MCF 10A (cell line): Measurements from ENCODE around the gene PDE1A. TPM values are rescaled to one million over a fixed set of nuclear protein-coding genes. Genes with fewer than 3 reads are reported as not detected.

ENCODE experiments used
- BruUV-seq: library from RNA; stranded (reverse); fragments of 400-500 nt; replicated peaks from 2 replicates; lab custom pipeline; 2021; lab: Mats Ljungman, UMichigan
- CTCF ChIA-PET: fragments of 300-600 bp; sonication (Branson Sonifier 250); formaldehyde crosslinking; extraction: SDS; loops from one replicate; lab custom pipeline; 2021; ENCODE audit warnings: antibody characterized with exemption, inconsistent platforms; lab: Yijun Ruan, JAX
- POLR2A ChIA-PET: fragments of 300-600, 350-650 bp; sonication (Branson Sonifier 250); formaldehyde crosslinking; extraction: SDS; loops from one replicate; lab custom pipeline; 2020; ENCODE audit warnings: antibody characterized with exemption, inconsistent platforms; lab: Yijun Ruan, JAX
- DNase-seq: peaks from one replicate; pipeline ENCODE4 v3.0.0-alpha.2; 2018; ENCODE audit not compliant: unreplicated experiment
- H3K27ac Mint-ChIP-seq: one replicate; pipeline ENCODE4 v1.8.0; 2022; ENCODE audit warnings: mild to moderate bottlenecking, low read depth, mixed read lengths; ENCODE audit not compliant: unreplicated experiment
- H3K27me3 Mint-ChIP-seq: one replicate; pipeline ENCODE4 v1.8.0; 2022; ENCODE audit warnings: mixed read lengths; ENCODE audit not compliant: insufficient read depth, unreplicated experiment
- H3K36me3 Mint-ChIP-seq: one replicate; pipeline ENCODE4 v1.8.0; 2022; ENCODE audit warnings: mild to moderate bottlenecking, moderate library complexity, mixed read lengths; ENCODE audit not compliant: insufficient read depth, unreplicated experiment
- H3K4me1 Mint-ChIP-seq: one replicate; pipeline ENCODE4 v1.8.0; 2022; ENCODE audit warnings: mixed read lengths; ENCODE audit not compliant: insufficient read depth, unreplicated experiment
- H3K4me3 Mint-ChIP-seq: one replicate; pipeline ENCODE4 v1.8.0; 2022; ENCODE audit warnings: mild to moderate bottlenecking, moderate library complexity, mixed read lengths; ENCODE audit not compliant: unreplicated experiment
- H3K9me3 Mint-ChIP-seq: one replicate; pipeline ENCODE4 v1.8.0; 2022; ENCODE audit warnings: mixed read lengths; ENCODE audit not compliant: unreplicated experiment
- intact Hi-C: fragments of 100-400 bp; cut with micrococcal nuclease; formaldehyde crosslinking; loops from 2 replicates; pipeline ENCODE4 v1.14.1; 2022
- total RNA-seq: library from RNA; stranded (reverse); gene quantifications from 2 replicates; pipeline ENCODE4 v1.2.3, GENCODE V29; 2022
- TF ChIP-seq, protein P1 (sequence below): fragments of 200-600 bp; IDR thresholded peaks from one replicate; pipeline ENCODE4 v1.8.0; 2022; ENCODE audit warnings: antibody characterized with exemption, mild to moderate bottlenecking; ENCODE audit not compliant: unreplicated experiment

Gene PDE1A
- total RNA-seq, 1 experiment from 2014 or later: 0.30 TPM

DNA sequence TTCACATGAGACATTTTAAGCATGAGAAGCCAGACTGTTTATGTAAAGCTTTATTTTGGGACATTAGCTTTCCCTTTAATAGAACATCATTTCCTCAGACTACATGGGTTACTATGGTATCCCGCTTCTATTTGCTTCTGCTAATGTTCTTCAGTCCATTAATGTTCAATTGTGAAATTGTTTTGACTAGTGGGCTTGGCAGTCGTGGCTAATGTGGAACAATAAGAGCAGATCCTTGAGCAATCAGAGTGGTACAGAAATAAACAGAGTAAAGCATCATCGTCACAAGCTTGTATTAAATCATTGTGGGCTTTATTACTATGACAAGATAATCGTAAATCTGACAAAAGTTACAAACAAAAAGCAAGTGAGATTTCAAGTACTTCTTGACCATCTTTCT lies 60.2 kb downstream of the PDE1A start:
- no peaks in the 10 kb centered on the region for H3K36me3 Mint-ChIP-seq
- TF ChIP-seq, protein P1, sequence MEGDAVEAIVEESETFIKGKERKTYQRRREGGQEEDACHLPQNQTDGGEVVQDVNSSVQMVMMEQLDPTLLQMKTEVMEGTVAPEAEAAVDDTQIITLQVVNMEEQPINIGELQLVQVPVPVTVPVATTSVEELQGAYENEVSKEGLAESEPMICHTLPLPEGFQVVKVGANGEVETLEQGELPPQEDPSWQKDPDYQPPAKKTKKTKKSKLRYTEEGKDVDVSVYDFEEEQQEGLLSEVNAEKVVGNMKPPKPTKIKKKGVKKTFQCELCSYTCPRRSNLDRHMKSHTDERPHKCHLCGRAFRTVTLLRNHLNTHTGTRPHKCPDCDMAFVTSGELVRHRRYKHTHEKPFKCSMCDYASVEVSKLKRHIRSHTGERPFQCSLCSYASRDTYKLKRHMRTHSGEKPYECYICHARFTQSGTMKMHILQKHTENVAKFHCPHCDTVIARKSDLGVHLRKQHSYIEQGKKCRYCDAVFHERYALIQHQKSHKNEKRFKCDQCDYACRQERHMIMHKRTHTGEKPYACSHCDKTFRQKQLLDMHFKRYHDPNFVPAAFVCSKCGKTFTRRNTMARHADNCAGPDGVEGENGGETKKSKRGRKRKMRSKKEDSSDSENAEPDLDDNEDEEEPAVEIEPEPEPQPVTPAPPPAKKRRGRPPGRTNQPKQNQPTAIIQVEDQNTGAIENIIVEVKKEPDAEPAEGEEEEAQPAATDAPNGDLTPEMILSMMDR: no peak
- peaks cover 28% of the 10 kb centered on the region for H3K4me1 Mint-ChIP-seq
- no peak overlapping the region for H3K4me3 Mint-ChIP-seq
- no peaks in the 10 kb centered on the region for H3K27me3 Mint-ChIP-seq
- ChIA-PET CTCF (no interaction called here), POLR2A (interaction anchor here (0.8 kb wide), 1 partner anchor 11 kb away, joined by 6 read pairs; no protein-coding TSS in a partner anchor)
- intact Hi-C loops: no loop called here
- BruUV-seq: no TSS peak
- peaks cover 10% of the 10 kb centered on the region for H3K9me3 Mint-ChIP-seq
- H3K27ac Mint-ChIP-seq: peak overlapping the region; percentile 46
- peak; percentile 86 for DNase-seq

DNA sequence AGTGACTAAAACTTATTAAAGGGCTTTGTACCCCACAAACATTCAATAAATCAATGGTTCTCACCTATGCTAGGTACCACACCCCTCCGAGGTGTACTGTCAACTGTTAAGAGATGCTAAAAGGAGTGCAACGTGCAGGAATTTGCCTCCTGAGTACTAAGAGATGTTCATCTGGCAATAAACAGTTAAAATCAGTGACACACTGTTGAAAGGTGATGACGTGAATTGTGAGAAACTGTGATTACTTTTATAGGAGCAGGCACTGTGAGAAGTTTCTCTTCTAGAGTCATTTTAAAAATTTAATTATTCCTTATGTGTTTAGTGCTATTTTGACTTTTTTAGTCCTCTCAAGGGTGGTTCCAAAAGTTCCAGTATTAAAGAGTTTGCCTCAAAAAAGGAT lies 61.0 kb downstream of the PDE1A start:
- ChIA-PET CTCF (no interaction called here), POLR2A (no interaction called here)
- TF ChIP-seq, protein P1: no peak
- peaks cover 28% of the 10 kb centered on the region for H3K4me1 Mint-ChIP-seq
- intact Hi-C loops: no loop called here
- DNase-seq: no peak
- no peaks in the 10 kb centered on the region for H3K27me3 Mint-ChIP-seq
- H3K4me3 Mint-ChIP-seq: no peak overlapping the region
- no TSS peak for BruUV-seq
- no peaks in the 10 kb centered on the region for H3K36me3 Mint-ChIP-seq
- peak overlapping the region; percentile 46 for H3K27ac Mint-ChIP-seq
- peaks cover 10% of the 10 kb centered on the region for H3K9me3 Mint-ChIP-seq

DNA sequence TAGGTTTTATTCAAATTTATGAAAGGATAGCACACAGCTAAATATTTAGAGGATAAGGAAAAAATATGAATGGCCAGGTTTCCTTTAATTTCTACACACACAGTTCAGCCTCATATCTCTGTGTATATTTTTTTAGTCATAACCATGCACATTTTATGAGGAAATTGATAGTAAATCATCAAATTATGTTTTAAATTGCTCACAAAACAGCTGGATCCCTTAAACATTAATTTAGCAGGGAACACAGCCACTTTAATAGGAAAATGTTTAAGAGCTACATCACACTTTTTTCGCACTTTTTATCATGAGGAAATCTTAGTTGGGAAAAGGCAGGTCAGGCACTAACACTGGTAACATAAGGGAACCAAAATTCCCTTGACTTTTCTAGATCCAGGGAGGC lies 65.4 kb downstream of the PDE1A start:
- no peaks in the 10 kb centered on the region for H3K9me3 Mint-ChIP-seq
- TF ChIP-seq, protein P1: no peak
- CTCF ChIA-PET: no interaction called here
- peaks cover under 1% of the 10 kb centered on the region for H3K4me1 Mint-ChIP-seq
- no peak overlapping the region for H3K27ac Mint-ChIP-seq
- POLR2A ChIA-PET: no interaction called here
- no TSS peak for BruUV-seq
- intact Hi-C loops: no loop called here
- no peaks in the 10 kb centered on the region for H3K27me3 Mint-ChIP-seq
- H3K36me3 Mint-ChIP-seq: no peaks in the 10 kb centered on the region
- no peak overlapping the region for H3K4me3 Mint-ChIP-seq
- no peak for DNase-seq

DNA sequence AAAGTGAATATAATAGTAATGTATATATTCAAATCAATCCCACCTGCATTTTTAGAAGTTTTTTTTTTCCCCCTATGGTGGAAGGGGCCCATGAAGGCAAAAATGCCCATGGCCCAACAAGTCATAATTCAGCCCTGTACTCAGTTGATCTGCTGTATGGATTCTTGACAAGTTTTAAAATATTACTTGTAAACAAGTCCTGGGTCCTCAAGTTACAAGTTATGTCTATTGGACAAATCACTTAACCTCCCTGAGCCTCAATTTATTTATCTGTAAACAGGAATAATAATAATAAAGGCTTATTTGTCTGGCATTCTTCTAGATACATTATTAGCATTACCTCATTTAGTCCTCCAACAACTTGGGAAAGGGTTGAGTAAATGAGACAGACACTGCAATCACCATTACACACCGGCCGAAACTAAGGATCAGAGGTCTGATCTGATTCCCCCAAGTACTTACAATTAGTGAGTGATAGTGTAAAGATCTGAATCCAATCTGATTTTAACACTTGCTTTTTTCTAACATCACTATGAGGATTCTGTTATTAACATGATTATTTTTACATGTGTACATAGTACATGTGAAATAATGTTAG lies 66.1 kb downstream of the PDE1A start:
- Mint-ChIP-seq H3K9me3 (no peaks in the 10 kb centered on the region), H3K4me1 (no peaks in the 10 kb centered on the region), H3K27ac (no peak overlapping the region), H3K27me3 (no peaks in the 10 kb centered on the region), H3K4me3 (no peak overlapping the region), H3K36me3 (no peaks in the 10 kb centered on the region)
- TF ChIP-seq, protein P1: no peak
- POLR2A ChIA-PET: no interaction called here
- no peak for DNase-seq
- CTCF ChIA-PET: no interaction called here
- intact Hi-C loops: no loop called here
- BruUV-seq: no TSS peak
